Measurements from ENCODE around the gene GPR25. TPM values are rescaled to one million over a fixed set of nuclear protein-coding genes. Genes with fewer than 3 reads are reported as not detected.

GPR25 gene
- total RNA-seq, 1 experiment from 2014 or later, result not detected

DNA sequence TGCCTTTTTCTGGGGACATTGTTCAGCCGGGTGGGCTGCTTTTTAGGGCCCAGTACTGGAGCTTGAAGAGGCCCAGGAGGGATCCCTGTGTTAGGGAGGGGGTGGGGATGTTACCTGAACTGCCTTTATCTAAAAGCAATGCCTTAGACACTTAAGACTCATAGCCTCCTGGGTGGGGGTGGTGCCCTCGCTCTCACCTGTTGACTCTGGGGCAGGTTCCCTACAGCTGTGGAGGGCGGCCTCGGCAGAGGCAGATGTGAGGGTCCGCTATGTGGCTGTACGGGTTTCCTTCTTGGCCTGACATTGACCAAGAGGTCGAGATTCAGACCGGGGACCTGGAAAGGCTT lies 22.6 kb downstream of the GPR25 start:
- H3K4me3 Mint-ChIP-seq (ENCODE audit: low read depth, unreplicated experiment), result peak overlapping the region; percentile 99
- TSS peak; percentile 78 for BruUV-seq (replicated peaks)
- CTCF ChIA-PET, result interaction anchor here (0.8 to 1.5 kb wide), 2 partner anchors 76 to 124 kb away, joined by 3 to 5 read pairs; no protein-coding TSS in a partner anchor

DNA sequence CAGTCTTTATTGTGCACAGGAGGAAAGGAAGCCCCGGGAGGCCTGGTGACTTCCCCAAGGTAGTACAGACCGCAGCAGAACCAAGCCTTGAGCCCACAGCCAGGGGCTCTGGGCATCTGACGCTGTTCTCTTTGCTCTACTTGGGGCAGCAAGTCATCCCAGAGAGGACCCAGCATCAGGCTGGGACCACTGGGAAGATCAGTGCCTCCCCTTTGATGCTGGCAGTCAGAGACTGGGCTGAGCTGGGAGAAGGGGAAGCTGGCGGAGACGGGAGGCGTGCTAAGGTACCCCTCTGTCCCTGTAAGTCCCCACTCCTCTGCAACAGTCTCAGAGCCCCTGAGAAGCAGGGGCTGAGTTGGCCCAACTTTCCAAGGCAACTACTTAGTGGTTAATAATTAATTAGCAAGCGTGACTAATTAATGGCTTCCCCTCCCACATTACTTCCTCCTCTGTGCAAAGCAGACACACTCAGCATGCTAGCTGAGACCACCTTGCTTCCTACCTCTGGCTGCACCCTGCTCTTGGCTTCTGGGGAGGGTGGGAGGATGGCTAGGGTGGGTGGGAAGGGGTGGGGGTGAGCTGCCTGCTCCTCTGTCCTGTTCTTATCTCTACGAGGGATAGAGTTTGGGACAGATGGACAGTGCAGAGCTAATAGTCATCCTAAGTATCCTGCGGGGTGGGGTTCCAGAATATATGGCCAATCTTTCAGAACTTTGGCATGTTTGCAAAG lies 23.2 kb downstream of the GPR25 start:
- intact Hi-C loops (cut with micrococcal nuclease; ENCODE audit: unreplicated experiment), result no loop called here
- H3K9me3 Mint-ChIP-seq (ENCODE audit: low read depth, unreplicated experiment), result no peaks in the 10 kb centered on the region
- H3K27ac Mint-ChIP-seq (ENCODE audit: unreplicated experiment), result peak overlapping the region; percentile 89
- H3K4me3 Mint-ChIP-seq (ENCODE audit: low read depth, unreplicated experiment), result peak overlapping the region; percentile 99
- peaks cover 100% of the 10 kb centered on the region for H3K36me3 Mint-ChIP-seq (ENCODE audit: insufficient read depth, unreplicated experiment)
- peak; percentile 55 for DNase-seq
- H3K4me1 Mint-ChIP-seq (ENCODE audit: low read depth, unreplicated experiment), result peaks cover 61% of the 10 kb centered on the region
- BruUV-seq (replicated peaks), result no TSS peak
- CTCF ChIA-PET, result interaction anchor here (0.8 to 1.5 kb wide), 9 partner anchors 8 to 274 kb away, joined by 3 to 9 read pairs (median 5); no protein-coding TSS in a partner anchor
- no peaks in the 10 kb centered on the region for H3K27me3 Mint-ChIP-seq (ENCODE audit: unreplicated experiment)
- TF ChIP-seq, protein P1, sequence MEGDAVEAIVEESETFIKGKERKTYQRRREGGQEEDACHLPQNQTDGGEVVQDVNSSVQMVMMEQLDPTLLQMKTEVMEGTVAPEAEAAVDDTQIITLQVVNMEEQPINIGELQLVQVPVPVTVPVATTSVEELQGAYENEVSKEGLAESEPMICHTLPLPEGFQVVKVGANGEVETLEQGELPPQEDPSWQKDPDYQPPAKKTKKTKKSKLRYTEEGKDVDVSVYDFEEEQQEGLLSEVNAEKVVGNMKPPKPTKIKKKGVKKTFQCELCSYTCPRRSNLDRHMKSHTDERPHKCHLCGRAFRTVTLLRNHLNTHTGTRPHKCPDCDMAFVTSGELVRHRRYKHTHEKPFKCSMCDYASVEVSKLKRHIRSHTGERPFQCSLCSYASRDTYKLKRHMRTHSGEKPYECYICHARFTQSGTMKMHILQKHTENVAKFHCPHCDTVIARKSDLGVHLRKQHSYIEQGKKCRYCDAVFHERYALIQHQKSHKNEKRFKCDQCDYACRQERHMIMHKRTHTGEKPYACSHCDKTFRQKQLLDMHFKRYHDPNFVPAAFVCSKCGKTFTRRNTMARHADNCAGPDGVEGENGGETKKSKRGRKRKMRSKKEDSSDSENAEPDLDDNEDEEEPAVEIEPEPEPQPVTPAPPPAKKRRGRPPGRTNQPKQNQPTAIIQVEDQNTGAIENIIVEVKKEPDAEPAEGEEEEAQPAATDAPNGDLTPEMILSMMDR (IDR thresholded peaks at IDR 0.05; ENCODE audit: unreplicated experiment), result no peak

More for the DNA sequence above, 22.6 kb downstream of the GPR25 start:
- peaks cover 61% of the 10 kb centered on the region for H3K4me1 Mint-ChIP-seq (ENCODE audit: low read depth, unreplicated experiment)
- peaks cover 100% of the 10 kb centered on the region for H3K36me3 Mint-ChIP-seq (ENCODE audit: insufficient read depth, unreplicated experiment)
- H3K27ac Mint-ChIP-seq (ENCODE audit: unreplicated experiment), result peak overlapping the region; percentile 89
- H3K9me3 Mint-ChIP-seq (ENCODE audit: low read depth, unreplicated experiment), result no peaks in the 10 kb centered on the region
- TF ChIP-seq, protein P1 (IDR thresholded peaks at IDR 0.05; ENCODE audit: unreplicated experiment), result no peak
- DNase-seq, result peak; percentile 40
- intact Hi-C loops (cut with micrococcal nuclease; ENCODE audit: unreplicated experiment), result no loop called here
- no peaks in the 10 kb centered on the region for H3K27me3 Mint-ChIP-seq (ENCODE audit: unreplicated experiment)

DNA sequence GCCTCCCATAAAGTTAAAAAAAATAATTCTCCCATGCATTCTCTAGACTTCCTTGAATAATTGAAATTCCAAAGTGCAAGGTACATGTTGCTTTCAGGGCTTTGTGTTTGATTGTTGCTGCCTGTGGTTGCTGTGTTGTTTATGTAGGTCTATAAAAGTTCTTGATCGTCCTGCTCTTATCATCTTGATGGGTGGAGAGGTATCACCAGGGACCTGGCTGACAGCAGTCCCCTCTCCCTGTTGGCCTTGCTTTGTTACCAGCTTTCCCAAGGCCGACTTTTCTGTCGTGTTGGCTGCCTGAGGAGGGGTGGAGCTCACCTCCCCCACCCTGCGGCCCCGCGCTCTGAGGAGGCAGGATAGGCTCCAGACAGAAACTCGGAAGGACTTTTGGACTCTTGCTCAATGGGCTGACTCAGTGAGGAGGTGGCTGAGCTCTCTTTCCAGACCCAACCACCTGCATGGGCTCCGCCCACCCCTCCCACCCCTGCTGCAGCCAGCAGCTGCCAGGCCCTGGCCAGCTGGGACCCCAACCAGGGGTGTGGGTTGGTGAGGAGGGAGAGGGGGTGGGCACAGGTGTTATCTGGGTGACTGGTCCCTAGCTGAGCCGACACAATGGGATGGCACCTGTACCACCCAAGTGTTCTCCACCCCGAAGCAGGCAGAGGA lies 23.9 kb downstream of the GPR25 start:
- Mint-ChIP-seq H3K9me3 (ENCODE audit: low read depth, unreplicated experiment) (no peaks in the 10 kb centered on the region), H3K4me1 (ENCODE audit: low read depth, unreplicated experiment) (peaks cover 68% of the 10 kb centered on the region), H3K27me3 (ENCODE audit: unreplicated experiment) (no peaks in the 10 kb centered on the region), H3K27ac (ENCODE audit: unreplicated experiment) (peak overlapping the region; percentile 89), H3K36me3 (ENCODE audit: insufficient read depth, unreplicated experiment) (peaks cover 100% of the 10 kb centered on the region), H3K4me3 (ENCODE audit: low read depth, unreplicated experiment) (peak overlapping the region; percentile 99)
- TF ChIP-seq, protein P1 (IDR thresholded peaks at IDR 0.05; ENCODE audit: unreplicated experiment), result no peak
- BruUV-seq (replicated peaks), result TSS peak; percentile 49
- CTCF ChIA-PET, result interaction anchor here (0.8 to 1.5 kb wide), 8 partner anchors 8 to 274 kb away, joined by 3 to 9 read pairs (median 6); no protein-coding TSS in a partner anchor
- intact Hi-C loops (cut with micrococcal nuclease; ENCODE audit: unreplicated experiment), result no loop called here
- DNase-seq, result peak; percentile 97

- peaks cover 69% of the 10 kb centered on the region for H3K4me1 Mint-ChIP-seq (ENCODE audit: low read depth, unreplicated experiment)
- CTCF ChIA-PET, result interaction anchor here (0.9 to 1.5 kb wide), 6 partner anchors 8 to 145 kb away, joined by 3 to 9 read pairs (median 6); no protein-coding TSS in a partner anchor
- intact Hi-C loops (cut with micrococcal nuclease; ENCODE audit: unreplicated experiment), result no loop called here
- TF ChIP-seq, protein P1 (IDR thresholded peaks at IDR 0.05; ENCODE audit: unreplicated experiment), result no peak
- no TSS peak for BruUV-seq (replicated peaks)
- H3K9me3 Mint-ChIP-seq (ENCODE audit: low read depth, unreplicated experiment), result no peaks in the 10 kb centered on the region
- DNase-seq, result no peak
- H3K27ac Mint-ChIP-seq (ENCODE audit: unreplicated experiment), result peak overlapping the region; percentile 89
- no peaks in the 10 kb centered on the region for H3K27me3 Mint-ChIP-seq (ENCODE audit: unreplicated experiment)
- peak overlapping the region; percentile 99 for H3K4me3 Mint-ChIP-seq (ENCODE audit: low read depth, unreplicated experiment)
- H3K36me3 Mint-ChIP-seq (ENCODE audit: insufficient read depth, unreplicated experiment), result peaks cover 100% of the 10 kb centered on the region
These were observed 24.5 kb downstream of the GPR25 start for GRCh38 chr1:200897259-200897658.

Data from Calu3 (cell line).